Activated CD4-positive, alpha-beta T cell treated with anti-CD3 and anti-CD28 coated beads, Interleukin-2, Interleukin-6, amounts not matched to agents 100 ng/mL and 50 ng/mL, durations not matched to agents 16 hours and 8 hours (primary cell): ENCODE measurements around the gene FUT1.
"Not testable (repeated sequence)": the region's sequence is repeated elsewhere in the genome, so short reads cannot be mapped to it uniquely, and the experiment has no call there.

Source experiments
- DNase-seq: peaks from one replicate; pipeline ENCODE4 v3.0.0-alpha.2; 2020

The FUT1 gene

GRCh38 chr19:48740164-48740972 is 12.1 kb downstream of the FUT1 start, which contains the start of gene RASIP1:
RASIP1 (minus strand) TSS chr19:48740610; CDS start chr19:48740282, 328 bp downstream.
- no peak for DNase-seq

GRCh38 chr19:48739404-48740163 is 12.9 kb downstream of the FUT1 start:
- DNase-seq, result no peak

DNA sequence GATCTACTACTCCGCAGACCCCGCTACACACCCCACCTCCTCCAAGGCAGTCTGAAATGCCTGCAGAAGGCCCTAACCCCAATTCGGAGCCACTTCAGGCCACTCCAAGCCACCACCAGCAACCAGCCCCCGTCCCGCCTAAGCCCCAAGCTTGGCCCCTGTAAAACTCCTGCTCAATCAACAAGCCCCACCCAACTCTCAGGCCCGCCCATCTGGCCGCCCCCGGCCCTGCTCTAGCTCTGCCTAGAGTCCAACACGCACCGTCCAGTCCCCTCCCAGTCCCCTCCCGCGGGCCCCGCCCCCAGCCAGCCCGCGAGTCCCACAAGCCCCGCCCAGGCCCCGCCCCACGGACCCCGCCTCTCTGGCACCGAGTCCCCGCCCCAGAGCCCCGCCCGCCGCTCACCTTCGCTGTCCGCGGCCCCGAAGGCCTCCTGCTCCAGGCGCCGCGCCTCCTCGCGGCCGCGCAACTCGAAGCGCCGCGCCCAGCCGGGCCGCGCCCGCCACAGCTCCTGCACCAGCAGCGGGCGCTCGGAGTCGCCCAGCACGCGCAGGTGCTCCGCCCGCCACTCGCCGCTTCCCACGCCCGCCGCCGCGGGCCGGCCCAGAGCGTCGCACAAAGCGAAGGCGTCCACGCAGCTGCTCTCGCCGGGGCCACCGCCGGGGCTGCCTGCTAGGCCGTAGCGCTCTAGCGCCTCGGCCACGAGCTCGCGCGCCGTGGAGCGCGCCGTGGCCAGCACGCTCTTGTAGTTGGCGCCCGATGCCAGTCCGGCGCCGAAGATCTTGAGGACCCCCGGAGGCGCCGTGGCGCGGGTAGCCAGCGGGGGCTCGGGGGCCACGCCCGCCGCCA is 13.7 kb downstream of the FUT1 start:
- DNase-seq, result peak; percentile 97

- no peak for DNase-seq
Observed at GRCh38 chr19:48737360-48737998, 15.0 kb downstream of the FUT1 start.

DNA sequence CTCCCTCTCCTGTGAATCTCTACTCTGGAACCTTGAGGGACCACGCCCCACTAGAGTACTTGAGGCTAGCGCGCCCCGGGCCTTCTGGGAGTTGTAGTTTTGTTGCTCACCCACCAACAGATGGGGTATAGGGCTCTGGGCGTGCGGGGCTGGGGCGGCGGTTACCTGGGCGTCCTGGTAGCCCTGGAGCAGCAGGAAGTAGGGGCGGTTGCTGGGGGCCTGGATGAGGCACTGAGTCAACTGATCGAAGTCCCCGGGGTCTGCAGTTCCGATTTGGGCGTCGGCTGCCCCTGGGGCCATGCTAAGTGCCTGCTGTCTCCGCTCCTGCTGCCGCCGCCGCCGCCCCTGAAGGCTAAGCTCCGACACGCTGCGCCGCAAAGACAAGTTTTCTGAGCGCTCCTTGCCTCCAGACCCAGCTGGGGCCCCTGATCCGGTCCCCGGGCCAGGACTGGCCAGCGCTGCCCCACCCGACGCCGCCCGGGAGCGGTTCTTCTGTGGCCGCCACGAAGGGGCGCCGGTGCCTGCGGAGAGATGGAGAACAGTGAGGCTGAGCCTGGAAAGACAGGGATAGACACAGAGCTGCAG is 17.3 kb downstream of the FUT1 start:
- DNase-seq, result no peak

DNA sequence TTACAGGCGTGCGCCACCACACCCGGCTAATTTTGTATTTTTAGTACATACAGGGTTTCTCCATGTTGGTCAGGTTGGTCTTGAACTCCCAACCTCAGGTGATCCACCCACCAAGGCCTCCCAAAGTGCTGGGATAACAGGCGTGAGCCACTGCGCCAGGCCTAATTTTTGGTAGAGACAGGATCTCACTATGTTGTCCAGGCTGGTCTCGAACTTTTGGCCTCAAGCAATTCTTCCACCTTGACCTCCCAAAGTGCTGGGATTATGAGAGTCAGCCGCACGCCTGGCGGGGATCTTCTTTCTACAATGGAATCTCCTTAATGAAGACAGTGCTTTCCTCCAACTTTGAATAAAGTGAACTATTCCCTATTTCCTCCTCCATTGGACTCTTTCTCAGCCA is 17.8 kb downstream of the FUT1 start:
- DNase-seq, result no peak

DNA sequence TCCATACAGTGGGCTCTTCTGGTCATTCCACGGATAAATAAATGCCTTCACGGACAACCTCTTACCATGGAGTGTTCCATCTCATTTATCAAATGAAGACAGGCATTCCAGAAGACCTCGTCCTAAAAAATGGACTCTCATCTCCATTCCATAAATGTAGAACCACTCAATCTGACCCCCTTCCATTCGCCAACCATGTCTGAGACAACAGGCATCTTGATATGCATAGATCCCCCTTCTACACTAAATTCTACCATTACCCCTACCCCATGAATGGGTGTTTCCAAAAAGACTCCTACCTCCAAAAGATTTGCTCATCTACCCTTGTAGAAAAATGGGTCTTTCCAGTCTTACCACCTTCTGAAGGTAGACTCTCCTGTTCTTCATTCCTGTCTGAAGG is 21.0 kb downstream of the FUT1 start:
- DNase-seq, result no peak

- no peak for DNase-seq
Observed at GRCh38 chr19:48728911-48729664, 23.4 kb downstream of the FUT1 start.

GRCh38 chr19:48726556-48726955 is 25.9 kb downstream of the FUT1 start:
- peak; percentile 61 for DNase-seq

DNA sequence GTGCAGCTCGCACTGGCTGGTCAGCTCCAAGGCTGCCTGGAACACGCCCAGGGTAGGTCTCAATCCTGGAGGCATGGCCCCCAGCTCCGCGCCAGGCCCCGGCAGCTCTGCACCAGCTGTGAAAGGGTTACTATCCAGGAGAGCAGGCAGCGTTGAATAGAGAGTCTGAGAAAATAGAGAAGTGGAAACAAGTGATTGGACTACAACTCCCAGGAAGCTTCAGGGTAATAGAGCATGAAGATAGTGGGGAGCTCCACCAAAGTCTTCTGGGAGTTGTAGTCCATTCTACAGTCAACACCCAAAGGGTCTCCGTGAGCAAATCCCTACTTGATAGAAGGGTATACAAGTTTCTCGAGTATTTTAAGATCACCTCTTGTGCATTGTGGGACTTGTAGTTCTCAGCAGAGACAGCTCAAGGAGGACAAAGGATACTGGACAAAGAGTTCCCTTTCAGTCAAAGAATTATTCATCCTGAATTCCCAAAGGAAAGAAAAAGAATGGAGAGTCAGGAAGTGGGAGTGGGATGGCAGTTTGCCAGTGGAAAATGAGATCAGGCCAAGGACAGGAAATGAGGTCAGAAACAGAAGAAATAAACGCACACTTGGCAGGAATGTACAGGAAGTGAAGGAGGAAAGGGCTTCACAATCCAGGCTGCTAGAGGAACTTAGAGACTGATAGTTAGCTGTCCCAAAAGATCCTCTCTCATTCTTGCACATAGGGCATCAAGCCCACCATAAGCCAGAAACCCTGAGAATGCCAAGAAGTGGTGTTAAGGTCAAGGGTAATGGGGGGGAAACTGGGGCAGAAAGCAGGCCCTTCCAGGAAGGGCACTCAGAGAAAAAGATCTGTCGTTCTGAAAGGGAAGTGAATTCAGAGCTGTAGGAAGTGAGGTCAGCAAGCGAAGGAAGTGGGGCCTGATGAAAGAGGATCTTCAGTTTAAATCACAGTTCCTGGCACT is 27.4 kb downstream of the FUT1 start:
- peak; percentile 65 for DNase-seq

GRCh38 chr19:48722196-48722708 is 30.2 kb downstream of the FUT1 start:
- DNase-seq, result no peak

DNA sequence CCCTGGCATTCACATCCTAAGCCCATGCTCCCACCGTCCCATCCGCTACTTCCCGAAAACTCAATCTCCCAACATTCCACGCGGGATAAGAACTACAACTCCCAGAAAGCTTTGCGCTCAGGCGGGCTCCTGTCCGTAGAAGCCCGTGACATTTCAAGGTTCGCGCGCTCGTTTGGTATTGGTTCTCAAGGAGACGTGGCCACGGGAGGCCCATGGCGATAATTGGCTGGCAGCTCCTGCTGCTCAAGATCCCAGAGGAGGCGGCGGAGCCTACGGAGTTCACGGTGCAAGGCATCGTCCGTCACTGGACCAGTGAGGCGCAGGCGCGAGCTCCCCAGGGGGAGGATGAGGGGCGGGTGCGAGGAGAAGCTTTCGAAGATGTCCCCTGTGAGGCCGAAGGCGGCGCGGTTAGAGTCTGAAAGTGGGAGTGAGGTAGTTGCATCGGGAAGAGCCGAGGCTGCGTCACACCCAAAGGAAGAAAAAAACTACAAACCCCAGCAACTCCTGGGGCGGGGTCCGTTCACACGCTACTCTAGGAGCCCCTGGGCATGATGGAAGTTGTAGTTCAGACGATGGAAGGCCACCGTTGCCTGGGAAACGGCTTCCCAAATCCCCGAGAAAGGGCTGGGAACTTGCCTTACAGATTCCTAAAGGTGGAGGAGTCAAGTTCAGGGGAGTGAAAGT is 31.7 kb downstream of the FUT1 start:
- DNase-seq, result peak; percentile 97

DNA sequence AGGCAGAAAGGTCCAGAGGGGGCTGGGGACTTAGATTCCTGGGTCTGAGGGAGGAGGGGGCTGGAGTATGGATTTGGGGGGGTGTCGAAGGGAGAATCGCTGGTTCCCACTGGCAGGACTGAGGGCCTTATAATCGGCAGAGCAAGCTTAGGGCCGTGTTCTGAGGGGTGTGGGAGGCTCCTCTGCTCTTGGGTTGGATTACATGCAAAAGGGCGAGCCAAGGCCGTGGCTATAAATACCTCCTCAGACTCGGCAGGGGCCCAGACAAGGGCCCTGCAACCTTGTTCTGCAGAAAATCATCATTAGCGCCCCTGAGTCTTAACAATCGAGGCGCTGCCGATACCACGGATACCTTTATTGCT is 32.2 kb downstream of the FUT1 start:
- no peak for DNase-seq

- no peak for DNase-seq
Observed at GRCh38 chr19:48719263-48720171, 32.9 kb downstream of the FUT1 start, which contains the start of gene MAMSTR. MAMSTR (minus strand) TSS chr19:48719725; CDS start chr19:48719031, 694 bp downstream.

DNA sequence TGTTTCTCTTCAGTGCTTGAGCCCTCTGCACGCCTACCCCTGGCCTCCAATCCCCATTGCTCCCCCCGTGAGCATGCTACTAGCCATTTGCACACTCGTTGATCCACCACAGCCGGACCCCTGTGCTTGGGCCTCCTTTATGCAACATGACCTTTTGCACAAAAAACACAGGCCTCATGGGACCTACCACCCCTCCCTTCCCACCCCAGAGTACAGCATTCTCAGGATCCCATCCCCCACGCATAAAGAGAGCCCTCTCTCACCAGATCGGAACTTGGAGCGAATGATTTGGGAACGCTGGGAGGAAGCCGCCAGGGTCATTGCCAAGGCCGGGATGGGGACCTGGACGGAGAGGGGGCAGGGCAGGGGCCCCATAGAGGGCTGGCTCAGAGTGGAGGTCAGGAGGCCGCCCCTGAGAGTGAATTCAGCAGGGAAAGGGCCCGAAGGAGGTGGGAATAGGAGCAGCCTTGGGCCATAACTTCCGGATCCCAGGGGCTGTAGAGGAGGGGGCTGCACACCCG is 33.7 kb downstream of the FUT1 start:
- DNase-seq, result no peak

DNA sequence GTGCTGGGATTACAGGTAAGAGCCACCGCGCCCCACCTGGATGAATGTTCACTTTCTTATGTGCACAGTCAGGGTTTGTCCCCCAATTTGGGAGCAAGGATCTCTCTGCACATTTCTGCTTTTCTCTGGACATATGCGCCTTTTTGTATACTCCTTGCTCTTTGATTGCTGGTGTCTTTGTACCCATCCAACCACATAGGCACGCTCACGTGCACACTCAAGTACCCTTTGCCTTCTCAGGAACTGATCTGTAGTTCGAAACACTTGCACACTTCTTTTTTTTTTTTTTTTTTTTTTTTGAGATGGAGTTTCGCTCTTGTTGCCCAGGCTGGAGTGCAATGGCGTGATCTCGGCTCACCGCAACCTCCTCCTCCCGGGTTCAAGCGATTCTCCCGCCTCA is 34.3 kb downstream of the FUT1 start:
- DNase-seq, result not testable (repeated sequence)

- DNase-seq, result no peak
Observed at GRCh38 chr19:48716562-48717291, 35.7 kb downstream of the FUT1 start.
